HG03521 (cell line): ENCODE measurements around the gene ANO1.

Experiments
- ATAC-seq: cut with Tn5 transposase; IDR thresholded peaks from one replicate; pipeline ENCODE4 v1.9.1; 2021; ENCODE audit warnings: mild to moderate bottlenecking, moderate library complexity; ENCODE audit not compliant: unreplicated experiment

The ANO1 gene

GRCh38 chr11:70156291-70157037 lies 78.3 kb downstream of the ANO1 start:
- no peak for ATAC-seq

- no peak for ATAC-seq
Measured at GRCh38 chr11:70158201-70158600, 80.1 kb downstream of the ANO1 start.

- ATAC-seq, result no peak
Measured at GRCh38 chr11:70158757-70159389, 80.8 kb downstream of the ANO1 start.

GRCh38 chr11:70159627-70160570 lies 81.8 kb downstream of the ANO1 start:
- ATAC-seq, result no peak

GRCh38 chr11:70161043-70161625 lies 83.0 kb downstream of the ANO1 start:
- no peak for ATAC-seq

GRCh38 chr11:70164705-70165104 lies 86.6 kb downstream of the ANO1 start:
- ATAC-seq, result no peak

- ATAC-seq, result no peak
Measured at GRCh38 chr11:70167120-70167519, 89.0 kb downstream of the ANO1 start.

GRCh38 chr11:70167723-70168404 lies 89.7 kb downstream of the ANO1 start:
- no peak for ATAC-seq

- no peak for ATAC-seq
Measured at GRCh38 chr11:70168405-70168754, 90.3 kb downstream of the ANO1 start.

- ATAC-seq, result no peak
Measured at GRCh38 chr11:70169127-70169526, 91.0 kb downstream of the ANO1 start.

GRCh38 chr11:70169632-70170031 lies 91.5 kb downstream of the ANO1 start:
- ATAC-seq, result no peak

- no peak for ATAC-seq
Measured at GRCh38 chr11:70170596-70171210, 92.6 kb downstream of the ANO1 start.

GRCh38 chr11:70173018-70173417 lies 94.9 kb downstream of the ANO1 start:
- no peak for ATAC-seq

- ATAC-seq, result no peak
Measured at GRCh38 chr11:70174547-70175235, 96.6 kb downstream of the ANO1 start.

- no peak for ATAC-seq
Measured at GRCh38 chr11:70175236-70175698, 97.2 kb downstream of the ANO1 start.

- no peak for ATAC-seq
Measured at GRCh38 chr11:70176940-70177689, 99.0 kb downstream of the ANO1 start.

GRCh38 chr11:70180906-70181305 lies 102.8 kb downstream of the ANO1 start:
- no peak for ATAC-seq

GRCh38 chr11:70182266-70182665 lies 104.1 kb downstream of the ANO1 start:
- ATAC-seq, result no peak

GRCh38 chr11:70183032-70183431 lies 104.9 kb downstream of the ANO1 start:
- no peak for ATAC-seq
